SK-N-SH (cell line): ENCODE data around the gene CDKN1A. TPM values are rescaled to one million over a fixed set of nuclear protein-coding genes. Genes with fewer than 3 reads are reported as not detected.

ENCODE experiments used
- CTCF ChIA-PET: fragments of 300-600, 350-600 bp; formaldehyde crosslinking; extraction: SDS; loops from one replicate; lab custom pipeline; 2021; lab: Yijun Ruan, JAX
- POLR2A ChIA-PET: fragments of 350-600 bp; sonication (Branson Sonifier 250); formaldehyde crosslinking; extraction: SDS; loops from one replicate; lab custom pipeline; 2020; ENCODE audit warnings: antibody characterized with exemption, inconsistent platforms; lab: Yijun Ruan, JAX
- DNase-seq: peaks from one replicate; pipeline ENCODE4 v3.0.0; 2012
- H2AFZ ChIP-seq: fragments of 200-600 bp; sonication (generic); 2 replicates; pipeline ENCODE4 v1.8.1; 2016; ENCODE audit warnings: antibody characterized with exemption, mild to moderate bottlenecking, low read depth
- H3F3A ChIP-seq: fragments of 200-600 bp; sonication (generic); replicated peaks from 2 replicates; pipeline ENCODE3; 2016; ENCODE audit warnings: antibody characterized with exemption, mild to moderate bottlenecking; ENCODE audit not compliant: insufficient read depth
- H3K27ac ChIP-seq, 2 experiments: fragments of 200-500 bp in 1 of 2; fragments of 200-600 bp in 1 of 2; sonication (Bioruptor generic) in 1 of 2; sonication (generic), shearing (Covaris generic) in 1 of 2; 2 replicates each; pipeline versions ENCODE4 v1.5.1 to v1.6.1; 2014 to 2016; ENCODE audit warnings: low read depth in 2 of 2, inconsistent platforms in 1 of 2, low read length in 1 of 2, mild to moderate bottlenecking in 1 of 2, mixed read lengths in 1 of 2
- H3K27me3 ChIP-seq: fragments of 200-600 bp; sonication (generic), shearing (Covaris generic); 2 replicates; pipeline ENCODE4 v1.6.1; 2016; ENCODE audit warnings: mixed run types; ENCODE audit not compliant: insufficient read depth
- H3K36me3 ChIP-seq, 2 experiments: fragments of 200-500 bp in 1 of 2; fragments of 200-600 bp in 1 of 2; sonication (Bioruptor generic) in 1 of 2; sonication (generic) in 1 of 2; replicated peaks in 1 of 2; 2 replicates each; pipeline versions ENCODE3 to v1.5.1; 2014 to 2016; ENCODE audit warnings: low read length in 1 of 2, mild to moderate bottlenecking in 1 of 2; ENCODE audit not compliant: insufficient read depth in 2 of 2, control insufficient read depth in 1 of 2
- H3K4me1 ChIP-seq, 2 experiments: fragments of 200-500 bp in 1 of 2; fragments of 200-600 bp in 1 of 2; sonication (Bioruptor generic) in 1 of 2; sonication (generic), shearing (Covaris generic) in 1 of 2; 2 replicates each; pipeline versions ENCODE4 v1.5.1 to v1.6.1; 2014 to 2016; ENCODE audit warnings: low read depth in 1 of 2, low read length in 1 of 2, mixed run types in 1 of 2; ENCODE audit not compliant: insufficient read depth in 2 of 2, control insufficient read depth in 1 of 2
- H3K4me2 ChIP-seq: fragments of 200-600 bp; sonication (generic), shearing (Covaris generic); 2 replicates; pipeline ENCODE4 v1.6.1; 2017; ENCODE audit warnings: mixed run types
- H3K4me3 ChIP-seq, 2 experiments: fragments of 200-500 bp in 1 of 2; fragments of 200-600 bp in 1 of 2; sonication (Bioruptor generic) in 1 of 2; sonication (generic), shearing (Covaris generic) in 1 of 2; 2 replicates each; pipeline versions ENCODE4 v1.5.1 to v1.8.1; 2014 to 2016; ENCODE audit warnings: low read depth in 2 of 2, inconsistent platforms in 1 of 2, low read length in 1 of 2, mild to moderate bottlenecking in 1 of 2, mixed read lengths in 1 of 2, moderate library complexity in 1 of 2
- H3K79me2 ChIP-seq: fragments of 200-600 bp; sonication (generic); 2 replicates; pipeline ENCODE4 v1.8.1; 2017; ENCODE audit warnings: mild to moderate bottlenecking; ENCODE audit not compliant: insufficient read depth
- H3K9ac ChIP-seq: fragments of 200-600 bp; sonication (generic); 2 replicates; pipeline ENCODE4 v1.6.1; 2017; ENCODE audit warnings: mixed run types
- H3K9me2 ChIP-seq: fragments of 200-600 bp; sonication (generic); 2 replicates; pipeline ENCODE4 v1.6.1; 2017; ENCODE audit warnings: mixed run types
- H3K9me3 ChIP-seq: fragments of 200-600 bp; sonication (generic); 2 replicates; pipeline ENCODE4 v1.6.1; 2017; ENCODE audit warnings: mixed run types, mild to moderate bottlenecking, moderate library complexity
- H4K20me1 ChIP-seq: fragments of 200-600 bp; sonication (generic); 2 replicates; pipeline ENCODE4 v1.6.1; 2017; ENCODE audit warnings: mild to moderate bottlenecking, mixed run types; ENCODE audit not compliant: insufficient read depth
- EP300 ChIP-seq, 2 experiments: IDR thresholded peaks; 2 replicates each; pipeline versions ENCODE4 v1.4.0 to v1.6.1; 2012; ENCODE audit warnings: borderline replicate concordance in 1 of 2, low read depth in 1 of 2, low read length in 1 of 2
- FOXJ3 ChIP-seq: sonication (generic); formaldehyde crosslinking; IDR thresholded peaks from 2 replicates; pipeline ENCODE4 v1.5.1; 2020; ENCODE audit warnings: mild to moderate bottlenecking, missing genetic modification reagents
- FOXM1 ChIP-seq: IDR thresholded peaks from 2 replicates; pipeline ENCODE4 v1.4.0; 2012; ENCODE audit warnings: low read depth, mild to moderate bottlenecking
- GATA2 ChIP-seq: sonication (generic); formaldehyde crosslinking; IDR thresholded peaks from 2 replicates; pipeline ENCODE4 v1.5.0; 2020; ENCODE audit warnings: mild to moderate bottlenecking, missing genetic modification reagents
- JUND ChIP-seq: IDR thresholded peaks from 2 replicates; pipeline ENCODE4 v1.4.0; 2012
- NFIC ChIP-seq: IDR thresholded peaks from 2 replicates; pipeline ENCODE4 v1.4.0; 2012; ENCODE audit warnings: borderline replicate concordance
- NRF1 ChIP-seq: IDR thresholded peaks from 2 replicates; pipeline ENCODE4 v1.6.1; 2012; ENCODE audit warnings: low read depth, mild to moderate bottlenecking, low read length
- RCOR1 ChIP-seq: fragments of 150-350 bp; IDR thresholded peaks from 2 replicates; pipeline ENCODE4 v1.6.1; 2017; ENCODE audit warnings: antibody characterized with exemption, low read length
- SMC3 ChIP-seq: IDR thresholded peaks from 2 replicates; pipeline ENCODE4 v1.6.1; 2012; ENCODE audit warnings: low read depth, low read length, improper control_type of control experiment
- TAF1 ChIP-seq: IDR thresholded peaks from 2 replicates; pipeline ENCODE4 v1.6.1; 2012; ENCODE audit warnings: low read depth, mild to moderate bottlenecking, low read length, moderate library complexity, borderline replicate concordance
- WGBS: methylation state at CpG from one replicate; pipeline ENCODE4 v1.1.6; 2017; ENCODE audit warnings: low lambda C conversion rate; 5-methylcytosine and 5-hydroxymethylcytosine counted together
- polyA plus RNA-seq, 3 experiments: library from polyadenylated mRNA; depleted of rRNA; stranded (reverse); fragments of >200 nt; gene quantifications; 2 replicates each; pipeline ENCODE4 v1.2.3, GENCODE V29; 2012
- TF ChIP-seq, protein P1 (sequence below): fragments of 200-600 bp; sonication (generic); IDR thresholded peaks from 2 replicates; pipeline ENCODE4 v1.6.1; 2017; ENCODE audit warnings: antibody characterized with exemption, mild to moderate bottlenecking, moderate library complexity
- TF ChIP-seq, protein P2 (sequence below): IDR thresholded peaks from 2 replicates; pipeline ENCODE4; 2012
- TF ChIP-seq, protein P3 (sequence below): IDR thresholded peaks from 2 replicates; pipeline ENCODE4 v1.4.0; 2012; ENCODE audit warnings: low read depth, borderline replicate concordance
- TF ChIP-seq, protein P4 (sequence below): fragments of 150-350 bp; IDR thresholded peaks from 2 replicates; pipeline ENCODE4 v1.6.1; 2017; ENCODE audit warnings: antibody characterized with exemption, low read length, low read depth, borderline replicate concordance
- TF ChIP-seq, protein P5 (sequence below): fragments of 150-350 bp; IDR thresholded peaks from 2 replicates; pipeline ENCODE4 v1.6.1; 2016; ENCODE audit warnings: mild to moderate bottlenecking, low read depth, low read length

Gene CDKN1A
- polyA plus RNA-seq, 1 of the 3 experiments (the other 2 are of a cell fraction): 747 TPM

DNA sequence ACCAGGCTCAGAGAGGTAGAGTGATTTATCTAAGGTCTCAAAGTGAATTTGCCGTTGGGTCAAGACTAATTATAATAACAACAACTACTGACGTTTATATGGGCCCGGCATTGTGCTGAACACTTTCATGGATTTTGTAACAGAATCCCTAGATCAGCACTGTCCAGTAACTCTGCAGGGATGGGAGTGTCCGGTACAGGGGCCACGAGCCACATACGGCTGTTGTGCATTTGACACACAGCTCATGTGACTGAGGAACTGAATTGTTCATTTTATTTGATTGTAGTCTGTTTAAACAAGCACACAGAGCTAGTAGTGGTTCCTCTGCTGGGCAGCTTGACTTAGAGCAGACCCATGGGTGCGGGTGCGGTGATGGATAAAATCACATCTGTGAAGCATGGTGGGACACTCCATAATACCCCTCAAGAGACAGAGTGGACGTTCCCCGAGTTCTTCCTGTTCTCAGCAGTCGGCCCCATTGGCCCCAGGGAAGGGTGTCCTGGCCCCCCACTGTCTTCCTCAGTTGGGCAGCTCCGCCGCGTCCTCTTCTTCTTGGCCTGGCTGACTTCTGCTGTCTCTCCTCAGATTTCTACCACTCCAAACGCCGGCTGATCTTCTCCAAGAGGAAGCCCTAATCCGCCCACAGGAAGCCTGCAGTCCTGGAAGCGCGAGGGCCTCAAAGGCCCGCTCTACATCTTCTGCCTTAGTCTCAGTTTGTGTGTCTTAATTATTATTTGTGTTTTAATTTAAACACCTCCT lies 6.8 kb downstream of the CDKN1A start (continued):
- TF ChIP-seq, protein P1, sequence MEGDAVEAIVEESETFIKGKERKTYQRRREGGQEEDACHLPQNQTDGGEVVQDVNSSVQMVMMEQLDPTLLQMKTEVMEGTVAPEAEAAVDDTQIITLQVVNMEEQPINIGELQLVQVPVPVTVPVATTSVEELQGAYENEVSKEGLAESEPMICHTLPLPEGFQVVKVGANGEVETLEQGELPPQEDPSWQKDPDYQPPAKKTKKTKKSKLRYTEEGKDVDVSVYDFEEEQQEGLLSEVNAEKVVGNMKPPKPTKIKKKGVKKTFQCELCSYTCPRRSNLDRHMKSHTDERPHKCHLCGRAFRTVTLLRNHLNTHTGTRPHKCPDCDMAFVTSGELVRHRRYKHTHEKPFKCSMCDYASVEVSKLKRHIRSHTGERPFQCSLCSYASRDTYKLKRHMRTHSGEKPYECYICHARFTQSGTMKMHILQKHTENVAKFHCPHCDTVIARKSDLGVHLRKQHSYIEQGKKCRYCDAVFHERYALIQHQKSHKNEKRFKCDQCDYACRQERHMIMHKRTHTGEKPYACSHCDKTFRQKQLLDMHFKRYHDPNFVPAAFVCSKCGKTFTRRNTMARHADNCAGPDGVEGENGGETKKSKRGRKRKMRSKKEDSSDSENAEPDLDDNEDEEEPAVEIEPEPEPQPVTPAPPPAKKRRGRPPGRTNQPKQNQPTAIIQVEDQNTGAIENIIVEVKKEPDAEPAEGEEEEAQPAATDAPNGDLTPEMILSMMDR: no peak
- TF ChIP-seq RCOR1 (no peak), NFIC (no peak), NRF1 (no peak), SMC3 (no peak), FOXM1 (no peak), GATA2 (CRISPR knock-in tag) (no peak), FOXJ3 (CRISPR knock-in tag) (no peak), EP300 (IDR thresholded peaks at IDR 0.05; ENCODE audit: borderline replicate concordance in 1 of 2, low read depth in 1 of 2, low read length in 1 of 2) (no peak), TAF1 (no peak)
- TF ChIP-seq, protein P2, sequence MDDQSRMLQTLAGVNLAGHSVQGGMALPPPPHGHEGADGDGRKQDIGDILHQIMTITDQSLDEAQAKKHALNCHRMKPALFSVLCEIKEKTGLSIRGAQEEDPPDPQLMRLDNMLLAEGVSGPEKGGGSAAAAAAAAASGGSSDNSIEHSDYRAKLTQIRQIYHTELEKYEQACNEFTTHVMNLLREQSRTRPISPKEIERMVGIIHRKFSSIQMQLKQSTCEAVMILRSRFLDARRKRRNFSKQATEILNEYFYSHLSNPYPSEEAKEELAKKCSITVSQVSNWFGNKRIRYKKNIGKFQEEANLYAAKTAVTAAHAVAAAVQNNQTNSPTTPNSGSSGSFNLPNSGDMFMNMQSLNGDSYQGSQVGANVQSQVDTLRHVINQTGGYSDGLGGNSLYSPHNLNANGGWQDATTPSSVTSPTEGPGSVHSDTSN: no peak
- TF ChIP-seq, protein P3, sequence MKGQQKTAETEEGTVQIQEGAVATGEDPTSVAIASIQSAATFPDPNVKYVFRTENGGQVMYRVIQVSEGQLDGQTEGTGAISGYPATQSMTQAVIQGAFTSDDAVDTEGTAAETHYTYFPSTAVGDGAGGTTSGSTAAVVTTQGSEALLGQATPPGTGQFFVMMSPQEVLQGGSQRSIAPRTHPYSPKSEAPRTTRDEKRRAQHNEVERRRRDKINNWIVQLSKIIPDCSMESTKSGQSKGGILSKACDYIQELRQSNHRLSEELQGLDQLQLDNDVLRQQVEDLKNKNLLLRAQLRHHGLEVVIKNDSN: no peak
- TF ChIP-seq, all 33 proteins: peak for 0

DNA sequence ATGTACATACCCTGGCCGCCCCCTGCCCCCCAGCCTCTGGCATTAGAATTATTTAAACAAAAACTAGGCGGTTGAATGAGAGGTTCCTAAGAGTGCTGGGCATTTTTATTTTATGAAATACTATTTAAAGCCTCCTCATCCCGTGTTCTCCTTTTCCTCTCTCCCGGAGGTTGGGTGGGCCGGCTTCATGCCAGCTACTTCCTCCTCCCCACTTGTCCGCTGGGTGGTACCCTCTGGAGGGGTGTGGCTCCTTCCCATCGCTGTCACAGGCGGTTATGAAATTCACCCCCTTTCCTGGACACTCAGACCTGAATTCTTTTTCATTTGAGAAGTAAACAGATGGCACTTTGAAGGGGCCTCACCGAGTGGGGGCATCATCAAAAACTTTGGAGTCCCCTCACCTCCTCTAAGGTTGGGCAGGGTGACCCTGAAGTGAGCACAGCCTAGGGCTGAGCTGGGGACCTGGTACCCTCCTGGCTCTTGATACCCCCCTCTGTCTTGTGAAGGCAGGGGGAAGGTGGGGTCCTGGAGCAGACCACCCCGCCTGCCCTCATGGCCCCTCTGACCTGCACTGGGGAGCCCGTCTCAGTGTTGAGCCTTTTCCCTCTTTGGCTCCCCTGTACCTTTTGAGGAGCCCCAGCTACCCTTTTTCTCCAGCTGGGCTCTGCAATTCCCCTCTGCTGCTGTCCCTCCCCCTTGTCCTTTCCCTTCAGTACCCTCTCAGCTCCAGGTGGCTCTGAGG lies 7.6 kb downstream of the CDKN1A start:
- POLR2A ChIA-PET: no interaction called here
- H3K4me1 ChIP-seq: peaks cover 0 to 9% of the 10 kb centered on the region in 2 experiments; a peak in 1 of 4 replicates
- peaks cover 84% of the 10 kb centered on the region for H4K20me1 ChIP-seq
- no peaks in the 10 kb centered on the region for H3K9me2 ChIP-seq
- peaks cover 52% of the 10 kb centered on the region for H3K79me2 ChIP-seq
- H3K9ac ChIP-seq: no peak overlapping the region
- DNase-seq: no peak
- H3K4me2 ChIP-seq: no peak overlapping the region
- no peaks in the 10 kb centered on the region for H3K27me3 ChIP-seq
- peaks cover 74% of the 10 kb centered on the region for H3F3A ChIP-seq
- peak overlapping the region in 1 of 2 experiments; percentile 44; a peak in 1 of 4 replicates for H3K27ac ChIP-seq
- H3K36me3 ChIP-seq: peaks cover 50 to 53% of the 10 kb centered on the region in 2 experiments
- H3K4me3 ChIP-seq: no peak overlapping the region
- no peak overlapping the region for H2AFZ ChIP-seq
- 0 out of 2 replicates have a peak, but pooled peaks have one; percentile 2 for TF ChIP-seq JUND
- TF ChIP-seq, protein P4, sequence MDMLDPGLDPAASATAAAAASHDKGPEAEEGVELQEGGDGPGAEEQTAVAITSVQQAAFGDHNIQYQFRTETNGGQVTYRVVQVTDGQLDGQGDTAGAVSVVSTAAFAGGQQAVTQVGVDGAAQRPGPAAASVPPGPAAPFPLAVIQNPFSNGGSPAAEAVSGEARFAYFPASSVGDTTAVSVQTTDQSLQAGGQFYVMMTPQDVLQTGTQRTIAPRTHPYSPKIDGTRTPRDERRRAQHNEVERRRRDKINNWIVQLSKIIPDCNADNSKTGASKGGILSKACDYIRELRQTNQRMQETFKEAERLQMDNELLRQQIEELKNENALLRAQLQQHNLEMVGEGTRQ: no peak
- TF ChIP-seq, protein P5, sequence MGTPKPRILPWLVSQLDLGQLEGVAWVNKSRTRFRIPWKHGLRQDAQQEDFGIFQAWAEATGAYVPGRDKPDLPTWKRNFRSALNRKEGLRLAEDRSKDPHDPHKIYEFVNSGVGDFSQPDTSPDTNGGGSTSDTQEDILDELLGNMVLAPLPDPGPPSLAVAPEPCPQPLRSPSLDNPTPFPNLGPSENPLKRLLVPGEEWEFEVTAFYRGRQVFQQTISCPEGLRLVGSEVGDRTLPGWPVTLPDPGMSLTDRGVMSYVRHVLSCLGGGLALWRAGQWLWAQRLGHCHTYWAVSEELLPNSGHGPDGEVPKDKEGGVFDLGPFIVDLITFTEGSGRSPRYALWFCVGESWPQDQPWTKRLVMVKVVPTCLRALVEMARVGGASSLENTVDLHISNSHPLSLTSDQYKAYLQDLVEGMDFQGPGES: no peak
- TF ChIP-seq, all 33 proteins: peak for 1
- WGBS: 91% methylated on average over 11 of the region's 11 CpGs
- H3K9me3 ChIP-seq: no peaks in the 10 kb centered on the region
- CTCF ChIA-PET: interaction anchor here (0.6 to 3.3 kb wide), 6 partner anchors 63 to 129 kb away, joined by 3 to 14 read pairs (median 6); no protein-coding TSS in a partner anchor
